C4-2B (cell line): ENCODE data around the gene POMT1.

Experiments used
- ZFX ChIP-seq: fragments of 450-650 bp; IDR thresholded peaks from 2 replicates; pipeline ENCODE4 v1.6.1; 2017
- TF ChIP-seq, protein P1 (sequence below): fragments of 450-650 bp; conservative IDR thresholded peaks from 2 replicates; pipeline ENCODE4 v1.5.1; 2017; ENCODE audit warnings: mild to moderate bottlenecking

DNA sequence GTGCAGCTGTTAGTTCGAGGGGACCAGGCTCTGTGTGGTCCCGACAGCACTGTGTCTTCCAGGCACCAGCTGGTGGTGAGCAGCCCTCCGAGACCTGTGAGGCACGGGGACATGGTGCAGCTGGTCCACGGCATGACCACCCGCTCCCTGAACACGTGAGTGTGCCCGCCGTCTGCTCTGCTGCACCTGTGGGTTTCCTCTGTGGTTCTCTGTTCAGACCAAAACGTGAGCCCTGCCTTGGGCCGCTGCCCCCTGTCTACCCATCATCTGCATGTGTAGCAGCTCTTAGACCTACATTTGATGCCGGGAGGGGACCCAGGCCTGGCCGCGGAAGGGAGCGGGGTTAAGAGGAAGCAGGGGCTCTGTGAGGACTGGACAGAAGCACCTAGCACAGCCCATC is 10.5 kb downstream of the POMT1 start:
- TF ChIP-seq, protein P1, sequence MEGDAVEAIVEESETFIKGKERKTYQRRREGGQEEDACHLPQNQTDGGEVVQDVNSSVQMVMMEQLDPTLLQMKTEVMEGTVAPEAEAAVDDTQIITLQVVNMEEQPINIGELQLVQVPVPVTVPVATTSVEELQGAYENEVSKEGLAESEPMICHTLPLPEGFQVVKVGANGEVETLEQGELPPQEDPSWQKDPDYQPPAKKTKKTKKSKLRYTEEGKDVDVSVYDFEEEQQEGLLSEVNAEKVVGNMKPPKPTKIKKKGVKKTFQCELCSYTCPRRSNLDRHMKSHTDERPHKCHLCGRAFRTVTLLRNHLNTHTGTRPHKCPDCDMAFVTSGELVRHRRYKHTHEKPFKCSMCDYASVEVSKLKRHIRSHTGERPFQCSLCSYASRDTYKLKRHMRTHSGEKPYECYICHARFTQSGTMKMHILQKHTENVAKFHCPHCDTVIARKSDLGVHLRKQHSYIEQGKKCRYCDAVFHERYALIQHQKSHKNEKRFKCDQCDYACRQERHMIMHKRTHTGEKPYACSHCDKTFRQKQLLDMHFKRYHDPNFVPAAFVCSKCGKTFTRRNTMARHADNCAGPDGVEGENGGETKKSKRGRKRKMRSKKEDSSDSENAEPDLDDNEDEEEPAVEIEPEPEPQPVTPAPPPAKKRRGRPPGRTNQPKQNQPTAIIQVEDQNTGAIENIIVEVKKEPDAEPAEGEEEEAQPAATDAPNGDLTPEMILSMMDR, result no peak
- TF ChIP-seq ZFX, result no peak
